GM21717 (cell line): Measurements from ENCODE around the gene MYCBP2.
"Not testable (repeated sequence)": the region's sequence is repeated elsewhere in the genome, so short reads cannot be mapped to it uniquely, and the experiment has no call there.

Experiments used
- ATAC-seq: cut with Tn5 transposase; IDR thresholded peaks from one replicate; pipeline ENCODE4 v1.9.1; 2021; ENCODE audit warnings: mild to moderate bottlenecking, moderate library complexity; ENCODE audit not compliant: unreplicated experiment

MYCBP2 gene

GRCh38 chr13:77222000-77222690, 104.7 kb downstream of the MYCBP2 start:
- no peak for ATAC-seq

DNA sequence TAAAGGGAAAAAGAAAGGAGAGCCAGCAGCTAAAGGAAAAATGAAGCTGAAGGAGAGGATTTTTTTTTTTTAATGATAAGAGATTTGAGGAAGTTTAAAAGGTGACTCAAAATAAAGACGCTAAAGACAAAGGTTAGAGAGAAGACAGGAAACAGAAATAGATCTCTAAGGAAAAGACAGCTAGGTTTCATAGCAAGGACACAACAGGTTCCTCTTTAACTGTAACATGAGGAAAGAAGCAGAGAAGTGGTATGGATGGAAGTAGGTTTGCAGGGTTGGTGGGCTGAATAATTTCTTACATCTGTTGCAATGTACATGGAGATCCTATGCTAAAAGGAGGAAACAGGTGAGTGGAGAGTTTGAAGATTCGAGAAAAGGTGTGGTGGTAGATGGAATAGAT, 107.5 kb downstream of the MYCBP2 start:
- no peak for ATAC-seq

GRCh38 chr13:77218274-77218673, 108.6 kb downstream of the MYCBP2 start:
- ATAC-seq = no peak

DNA sequence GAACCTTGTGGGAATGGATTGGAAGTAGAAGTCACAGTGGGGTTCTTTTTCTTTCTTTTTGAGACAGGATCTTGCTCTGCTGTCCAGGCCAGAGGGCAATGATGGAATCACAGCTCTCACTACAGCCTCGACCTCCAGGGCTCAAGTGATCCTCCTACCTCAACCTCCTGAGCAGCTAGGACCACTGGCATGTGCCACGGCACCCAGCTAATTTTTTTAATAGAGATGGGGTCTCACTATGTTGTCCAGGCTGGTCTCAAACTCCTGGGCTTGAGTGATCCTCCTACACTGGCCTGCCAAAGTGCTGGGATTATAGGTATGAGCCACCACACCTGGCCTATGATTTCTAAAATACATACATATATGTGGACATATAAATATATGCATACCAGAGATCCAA, 111.4 kb downstream of the MYCBP2 start:
- no peak for ATAC-seq

DNA sequence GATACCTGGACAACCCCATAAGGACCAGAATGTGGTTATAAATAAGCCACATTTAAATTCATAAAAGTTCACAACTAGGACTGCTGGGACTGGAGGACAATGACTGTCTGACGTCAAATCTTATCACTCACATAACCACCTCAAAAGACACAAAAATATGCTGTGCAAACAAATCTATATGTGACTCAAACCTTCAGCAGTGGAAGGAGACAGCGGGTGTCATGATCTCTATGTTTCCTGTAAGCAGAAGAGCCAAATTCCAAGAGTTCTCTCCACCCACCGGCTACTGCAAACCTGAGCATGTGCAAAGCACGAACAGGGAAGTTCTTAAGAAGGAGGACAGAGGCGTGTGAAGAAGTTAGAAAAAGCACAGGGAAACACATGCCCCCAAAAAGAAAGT, 113.2 kb downstream of the MYCBP2 start:
- no peak for ATAC-seq

- no peak for ATAC-seq
These were observed 119.0 kb downstream of the MYCBP2 start for GRCh38 chr13:77207943-77208342.

DNA sequence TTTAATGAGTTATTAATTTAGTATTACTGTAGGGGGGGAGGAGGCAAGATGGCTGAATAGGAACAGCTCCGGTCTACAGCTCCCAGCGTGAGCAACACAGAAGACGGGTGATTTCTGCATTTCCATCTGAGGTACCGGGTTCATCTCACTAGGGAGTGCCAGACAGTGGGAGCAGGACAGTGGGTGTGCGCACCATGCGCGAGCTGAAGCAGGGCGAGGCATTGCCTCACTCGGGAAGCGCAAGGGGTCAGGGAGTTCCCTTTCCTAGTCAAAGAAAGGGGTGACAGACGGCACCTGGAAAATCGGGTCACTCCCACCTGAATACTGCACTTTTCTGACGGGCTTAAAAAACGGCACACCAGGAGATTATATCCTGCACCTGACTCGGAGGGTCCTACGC, 127.9 kb downstream of the MYCBP2 start:
- not testable (repeated sequence) for ATAC-seq

DNA sequence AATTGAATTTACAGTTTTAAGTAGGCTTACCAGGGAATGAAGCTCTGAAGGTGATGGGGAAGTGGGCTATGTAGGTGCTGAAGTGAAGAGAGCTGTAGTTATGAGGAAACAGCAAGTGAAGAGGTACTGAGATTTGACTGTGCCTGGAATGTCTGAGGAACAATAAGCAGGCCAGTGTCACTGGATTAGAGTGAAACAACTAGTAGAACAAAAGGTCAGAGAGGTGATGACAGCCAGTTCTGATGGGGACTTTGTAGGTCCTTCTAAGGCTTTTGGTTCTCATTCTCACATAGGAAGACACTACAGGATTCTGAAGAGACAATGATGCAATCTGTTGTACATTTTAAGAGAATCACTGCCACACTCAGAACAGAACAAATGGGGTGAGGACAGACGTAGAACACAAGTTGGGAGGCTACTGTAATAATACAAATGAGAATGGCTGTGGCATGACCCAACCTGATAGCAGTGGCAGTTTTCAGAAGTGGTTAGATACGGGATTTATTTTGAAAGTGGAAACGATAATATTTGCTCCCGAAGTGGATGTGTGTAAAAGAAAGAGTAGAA, 130.8 kb downstream of the MYCBP2 start:
- no peak for ATAC-seq

DNA sequence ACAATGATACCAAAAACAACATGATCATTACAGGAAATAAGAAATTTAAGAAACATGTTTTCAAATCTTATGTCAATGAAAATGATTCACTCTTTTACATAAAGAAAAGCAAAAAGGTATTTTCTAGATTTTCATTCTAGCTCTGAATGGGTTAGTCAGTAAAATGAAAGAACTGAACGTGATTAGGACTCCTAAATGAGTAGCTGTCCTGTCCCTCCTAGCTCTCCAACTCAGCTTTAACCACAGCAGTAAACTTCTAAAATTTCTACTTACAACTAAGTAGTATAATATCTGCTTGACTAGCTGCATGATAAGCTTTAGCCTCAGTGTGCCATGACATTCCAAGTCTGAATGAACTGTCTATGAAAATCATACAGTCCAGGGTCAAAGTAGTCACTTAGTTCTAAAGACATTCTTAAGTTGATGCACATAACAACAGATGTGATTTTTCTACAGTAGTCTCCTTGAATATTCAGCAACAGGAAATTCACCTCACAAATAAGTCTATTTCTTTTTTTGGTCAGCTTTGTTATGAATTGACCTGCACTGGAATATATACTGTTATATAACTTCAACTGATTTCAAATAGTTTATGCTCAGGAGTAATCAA, 136.4 kb downstream of the MYCBP2 start:
- no peak for ATAC-seq

DNA sequence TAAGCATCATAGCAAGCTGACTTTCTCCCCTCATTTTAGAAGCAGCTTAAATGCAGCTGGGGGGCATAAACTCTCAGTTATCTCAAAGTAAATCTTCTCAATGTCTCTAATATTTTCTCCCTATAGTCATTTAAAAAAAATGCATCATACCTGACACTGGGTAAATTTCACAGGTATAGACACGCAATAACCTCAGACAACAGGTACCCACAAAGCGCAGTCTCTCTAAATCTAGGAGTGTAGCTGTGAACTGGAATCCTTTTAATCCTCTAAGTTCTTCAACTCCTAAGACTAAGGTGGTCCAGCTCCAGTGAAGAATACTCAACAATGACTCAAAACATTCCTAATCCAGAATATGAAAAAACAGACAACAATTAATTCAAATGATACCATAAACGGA, 141.2 kb downstream of the MYCBP2 start:
- no peak for ATAC-seq

GRCh38 chr13:77184455-77184854, 142.4 kb downstream of the MYCBP2 start:
- ATAC-seq = peak; percentile 97

DNA sequence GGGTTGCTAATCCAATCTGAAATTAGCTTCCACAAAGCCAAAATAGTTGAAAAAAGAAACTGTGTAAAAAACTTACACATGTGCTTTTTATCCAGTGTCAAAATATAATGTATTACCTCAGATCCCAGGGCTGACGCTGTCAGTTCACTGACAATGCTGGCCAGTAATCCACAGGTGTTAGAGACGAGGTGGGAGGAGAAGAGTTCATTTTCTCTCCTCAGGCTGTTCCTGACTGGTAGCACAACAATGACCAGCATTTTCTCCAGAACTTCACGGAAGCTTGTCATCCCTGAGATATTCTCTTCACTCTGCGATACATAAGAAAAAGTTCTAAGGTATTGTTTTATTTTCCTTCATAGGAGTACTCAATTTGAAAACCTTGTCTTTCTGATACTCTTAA, 146.9 kb downstream of the MYCBP2 start:
- no peak for ATAC-seq

- no peak for ATAC-seq
These were observed 149.2 kb downstream of the MYCBP2 start for GRCh38 chr13:77177646-77178045.

DNA sequence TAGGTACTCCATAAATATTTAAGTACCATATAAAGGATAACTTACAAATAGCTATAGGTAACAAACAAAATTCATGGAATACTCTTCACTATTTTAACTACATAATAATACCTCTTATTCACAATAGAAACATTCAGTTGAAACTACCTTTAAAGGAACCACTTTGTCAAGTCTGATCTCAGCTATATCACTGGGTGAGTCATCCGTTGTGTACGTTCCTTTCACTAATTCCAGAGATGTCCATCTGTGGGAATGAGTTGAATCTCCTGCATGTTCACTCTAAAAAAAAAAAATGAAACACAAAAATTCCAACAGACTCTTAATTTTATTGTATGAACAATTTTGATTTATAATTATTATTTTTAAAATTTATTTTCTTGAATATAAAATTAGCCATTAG, 150.5 kb downstream of the MYCBP2 start:
- ATAC-seq = no peak

- no peak for ATAC-seq
These were observed 154.2 kb downstream of the MYCBP2 start for GRCh38 chr13:77172650-77173049.

DNA sequence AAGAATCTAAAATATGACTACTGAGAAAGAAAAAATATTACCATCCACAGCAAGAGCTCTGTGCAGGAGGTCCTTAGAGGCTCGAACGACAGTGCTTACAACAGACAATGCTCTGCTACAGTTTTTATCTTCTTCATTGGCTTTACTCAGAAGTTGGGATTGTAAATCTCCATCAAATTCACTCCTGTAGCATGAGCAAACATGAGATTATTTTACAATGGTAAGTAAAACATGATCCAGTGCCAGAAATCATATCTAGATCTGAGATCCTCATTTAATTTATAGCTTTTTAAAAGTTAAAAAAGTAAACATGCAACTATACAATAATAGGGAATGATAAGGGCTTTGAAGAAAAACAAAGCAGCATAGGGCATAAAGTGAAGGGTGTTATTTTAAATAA, 155.4 kb downstream of the MYCBP2 start:
- no peak for ATAC-seq

DNA sequence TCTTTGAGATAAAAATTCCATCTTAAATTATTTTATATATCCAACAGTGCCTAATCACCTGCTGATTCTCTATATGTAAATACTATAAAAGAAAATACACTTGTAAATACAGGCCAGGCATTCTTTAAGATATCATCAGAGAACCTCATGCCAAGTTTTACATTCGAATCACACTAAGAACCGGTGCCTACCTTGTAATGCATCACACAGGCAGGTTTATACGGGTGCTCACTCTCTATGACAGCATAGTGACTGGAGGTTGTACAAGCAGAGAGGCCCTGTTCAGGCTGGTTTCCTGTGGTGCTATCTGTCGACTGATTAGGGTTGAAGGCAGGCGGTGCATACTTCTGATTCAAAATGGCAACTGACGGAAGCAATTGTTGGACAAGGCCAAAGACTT, 158.7 kb downstream of the MYCBP2 start:
- no peak for ATAC-seq

- ATAC-seq = no peak
These were observed 176.2 kb downstream of the MYCBP2 start for GRCh38 chr13:77150651-77151050.

DNA sequence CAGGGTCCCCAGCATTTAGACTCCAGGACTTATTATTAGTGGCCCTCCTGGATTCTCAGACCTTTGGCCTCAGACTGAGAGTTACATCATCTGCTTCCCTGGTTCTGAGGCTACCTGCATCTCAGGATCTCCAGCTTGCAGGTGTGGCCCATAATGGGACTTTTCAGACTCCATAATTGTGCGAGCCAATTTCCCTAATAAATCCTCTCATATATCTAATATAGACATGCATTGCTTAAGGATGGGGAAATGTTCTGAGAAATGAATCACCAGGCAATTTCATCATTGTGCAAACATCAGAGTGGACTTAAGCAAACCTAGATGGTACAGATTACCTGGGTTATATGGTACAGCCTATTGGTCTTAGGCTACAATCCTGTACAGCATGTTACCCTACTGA, 183.5 kb downstream of the MYCBP2 start:
- ATAC-seq = no peak

- ATAC-seq = no peak
These were observed 187.6 kb downstream of the MYCBP2 start for GRCh38 chr13:77139306-77139705.

GRCh38 chr13:77138813-77139212, 188.1 kb downstream of the MYCBP2 start:
- ATAC-seq = no peak

DNA sequence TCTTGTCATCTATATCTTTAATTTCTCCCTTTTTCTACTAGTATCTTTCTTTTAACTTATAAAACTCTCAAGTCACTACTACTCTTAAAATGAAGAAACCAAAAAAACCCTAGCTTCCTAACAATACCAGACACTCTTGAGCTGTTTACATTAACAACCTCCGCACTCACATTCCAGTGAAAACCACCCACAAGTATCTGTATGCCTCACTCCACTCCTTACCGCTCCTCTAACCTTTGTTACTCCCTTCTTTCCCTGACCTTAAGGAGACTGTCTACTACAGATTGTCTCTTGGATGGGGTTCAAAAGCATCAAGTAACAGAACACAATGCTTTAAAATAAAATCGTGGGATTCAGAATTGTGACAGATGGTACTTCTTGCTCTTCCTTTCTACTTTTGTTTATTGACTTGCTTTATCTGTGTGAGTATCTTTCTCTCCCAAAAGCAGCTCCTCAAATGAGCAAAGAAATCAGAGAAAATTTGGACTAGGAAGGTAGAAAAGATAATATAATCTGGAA, 189.9 kb downstream of the MYCBP2 start:
- ATAC-seq = no peak
